Activated T-cell treated with anti-CD3 and anti-CD28 coated beads, Interleukin-2, amount 50 U/mL, for 72 hours (primary cell): ENCODE results near the gene DRC3. TPM values are rescaled to one million over a fixed set of nuclear protein-coding genes. Genes with fewer than 3 reads are reported as not detected.
A peak's percentile ranks its signal among the peaks of the same experiment; 100 is the strongest.

Experiments
- ATAC-seq, 2 donors: fragments of 150-1000 bp; cut with Tn5 transposase; replicated peaks in 1 of 2; 2 replicates each; pipeline ENCODE4 v1.10.0; 2021; ENCODE audit warnings: moderate library complexity in 2 of 2, mild to moderate bottlenecking in 1 of 2
- DNase-seq, 2 donors: peaks; one replicate each; pipeline ENCODE4 v3.0.0; 2021 to 2022; ENCODE audit warnings: mixed read lengths in 1 of 2
- H3K27ac Mint-ChIP-seq: one replicate; pipeline ENCODE4 v1.8.0; 2022; ENCODE audit warnings: mild to moderate bottlenecking, moderate library complexity, mixed read lengths
- H3K27me3 Mint-ChIP-seq: one replicate; pipeline ENCODE4 v1.8.0; 2022; ENCODE audit warnings: low read depth, mixed read lengths
- H3K36me3 Mint-ChIP-seq, 2 donors: one replicate each; pipeline ENCODE4 v1.8.0; 2022; ENCODE audit warnings: mixed read lengths in 2 of 2, mild to moderate bottlenecking in 1 of 2; ENCODE audit not compliant: insufficient read depth in 2 of 2
- H3K4me1 Mint-ChIP-seq: one replicate; pipeline ENCODE4 v1.8.0; 2022; ENCODE audit warnings: low read depth, mixed read lengths
- H3K4me3 Mint-ChIP-seq, 2 donors: one replicate each; pipeline ENCODE4 v1.8.0; 2022; ENCODE audit warnings: mild to moderate bottlenecking in 2 of 2, mixed read lengths in 2 of 2, moderate library complexity in 2 of 2
- H3K9me3 Mint-ChIP-seq, 2 donors: one replicate each; pipeline ENCODE4 v1.8.0; 2022; ENCODE audit warnings: mixed read lengths in 2 of 2
- total RNA-seq, 2 donors: library from RNA; stranded (reverse); gene quantifications; one replicate each; pipeline ENCODE4 v1.2.3, GENCODE V29; 2022

Gene DRC3
- total RNA-seq, 2 donors from 2014 or later = 0.39 to 0.43 TPM

DNA sequence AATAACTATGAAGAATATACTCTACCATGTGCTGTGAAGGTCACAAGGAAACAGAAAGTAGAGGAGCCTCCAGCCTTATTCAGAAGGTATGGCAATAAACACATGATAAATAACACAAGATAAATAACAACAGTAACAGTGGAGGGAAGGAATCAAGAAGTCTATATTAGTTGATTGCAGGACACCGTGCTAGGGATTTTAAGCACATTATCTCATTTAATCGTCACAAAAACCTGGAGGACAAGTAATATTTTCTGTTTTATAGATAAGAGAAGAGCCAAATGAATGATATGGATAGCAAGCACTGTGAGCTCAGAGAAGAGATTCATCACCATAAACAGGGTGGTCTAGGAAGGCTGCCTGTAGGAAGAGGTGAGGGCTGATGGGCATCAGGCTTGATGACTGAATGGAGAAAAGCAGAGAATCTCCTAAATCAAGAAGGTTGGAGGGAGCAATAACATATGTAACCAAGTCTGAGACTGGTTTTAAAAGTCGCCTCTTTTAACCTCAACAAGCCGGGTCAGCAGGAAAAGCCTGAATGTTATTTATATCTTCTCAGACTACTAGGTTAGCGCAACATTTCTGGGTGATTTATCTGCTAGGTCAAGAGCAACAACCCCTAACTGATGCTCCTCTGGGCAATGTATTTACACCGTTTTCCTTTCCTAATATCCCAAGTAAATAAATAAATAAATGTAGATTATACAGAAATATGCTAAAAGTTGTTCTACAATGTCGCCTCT is 8.8 kb upstream of the DRC3 start:
- no peak overlapping the region for H3K4me3 Mint-ChIP-seq
- no peaks in the 10 kb centered on the region for H3K27me3 Mint-ChIP-seq
- no peaks in the 10 kb centered on the region for H3K9me3 Mint-ChIP-seq

DNA sequence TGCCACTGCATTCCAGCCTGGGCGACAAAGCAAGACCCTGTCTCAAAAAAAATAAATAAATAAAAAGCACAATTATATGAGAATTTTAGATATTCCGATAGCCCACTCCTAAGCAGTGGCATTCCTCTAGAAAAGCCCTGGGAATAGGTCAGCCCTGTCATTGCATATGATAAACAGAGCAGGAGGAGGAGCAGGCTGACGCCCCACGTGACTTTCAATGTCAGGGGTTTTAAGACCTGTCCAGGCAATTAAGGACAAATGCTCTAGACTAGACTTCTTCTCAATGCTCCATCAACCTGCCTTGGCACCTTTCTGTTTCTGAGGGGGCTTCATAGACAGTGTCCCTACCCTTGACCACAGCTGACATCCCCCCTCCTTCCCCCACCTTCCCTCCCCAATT is 8.0 kb upstream of the DRC3 start:
- Mint-ChIP-seq H3K36me3 (no peaks in the 10 kb centered on the region), H3K4me3 (no peak overlapping the region), H3K27ac (no peak overlapping the region), H3K4me1 (peaks cover 74% of the 10 kb centered on the region), H3K27me3 (no peaks in the 10 kb centered on the region), H3K9me3 (no peaks in the 10 kb centered on the region)
- DNase-seq = no peak
- ATAC-seq = no peak

More for the DNA sequence above, 8.8 kb upstream of the DRC3 start:
- ATAC-seq (no peak), DNase-seq (no peak)
- Mint-ChIP-seq H3K4me1 (peaks cover 74% of the 10 kb centered on the region), H3K36me3 (no peaks in the 10 kb centered on the region), H3K27ac (peak overlapping the region; percentile 18)

DNA sequence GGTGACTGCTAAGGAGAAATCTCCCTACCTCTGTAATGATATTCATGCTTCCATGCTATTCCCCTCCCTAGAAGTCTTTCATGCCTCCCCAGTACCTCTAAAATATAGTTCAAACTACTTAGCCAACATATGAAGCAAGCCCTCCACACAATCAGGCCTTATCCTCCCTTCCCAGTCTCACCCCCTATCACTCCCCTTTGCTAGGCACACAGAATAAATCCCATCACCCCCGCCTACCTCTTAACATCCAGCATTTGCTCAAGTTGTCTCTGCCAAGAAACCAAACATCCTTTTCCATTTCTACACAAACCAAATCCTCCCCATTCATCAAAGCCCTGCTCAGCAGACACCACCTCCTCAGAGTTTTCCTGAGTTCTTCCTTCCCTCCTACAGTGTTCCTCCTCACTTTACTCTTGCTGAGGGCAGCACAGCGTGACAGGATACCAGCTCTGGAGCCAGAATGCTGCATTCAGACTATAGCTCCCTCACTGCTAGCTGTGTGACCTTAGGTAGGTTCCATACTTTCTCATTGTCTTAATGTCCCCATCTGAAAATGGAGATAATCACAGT is 7.4 kb upstream of the DRC3 start:
- no peaks in the 10 kb centered on the region for H3K36me3 Mint-ChIP-seq
- ATAC-seq (no peak), DNase-seq (no peak)
- H3K27ac Mint-ChIP-seq = no peak overlapping the region
- H3K4me3 Mint-ChIP-seq = peak overlapping the region in 1 of 2 donors; percentile 11
- H3K9me3 Mint-ChIP-seq = no peaks in the 10 kb centered on the region
- H3K27me3 Mint-ChIP-seq = no peaks in the 10 kb centered on the region
- H3K4me1 Mint-ChIP-seq = peaks cover 74% of the 10 kb centered on the region

DNA sequence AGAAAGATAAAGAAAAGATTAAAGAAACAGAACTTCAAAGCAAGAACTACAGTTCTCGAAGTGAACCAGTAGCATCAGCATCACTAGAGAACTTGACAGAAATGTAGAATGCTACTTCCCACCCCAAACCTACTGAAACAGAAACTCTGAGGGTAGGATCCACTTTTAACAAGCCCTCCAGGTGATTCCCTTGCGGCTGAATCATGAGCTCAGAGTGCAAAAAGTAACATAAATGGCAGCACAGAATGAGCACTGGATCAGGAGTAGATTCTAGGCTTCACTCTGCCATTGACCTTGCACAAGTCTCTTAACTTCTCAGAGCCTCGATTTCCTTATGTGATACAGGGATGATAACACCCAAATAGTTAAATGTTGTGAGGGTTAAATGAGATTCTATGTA is 6.3 kb upstream of the DRC3 start:
- Mint-ChIP-seq H3K9me3 (no peaks in the 10 kb centered on the region), H3K36me3 (no peaks in the 10 kb centered on the region), H3K4me3 (peak overlapping the region; percentile 52 to 80), H3K27me3 (no peaks in the 10 kb centered on the region), H3K27ac (peak overlapping the region; percentile 51), H3K4me1 (peaks cover 74% of the 10 kb centered on the region)
- ATAC-seq (peak; percentile 95 to 97), DNase-seq (peak; percentile 30 to 42)

DNA sequence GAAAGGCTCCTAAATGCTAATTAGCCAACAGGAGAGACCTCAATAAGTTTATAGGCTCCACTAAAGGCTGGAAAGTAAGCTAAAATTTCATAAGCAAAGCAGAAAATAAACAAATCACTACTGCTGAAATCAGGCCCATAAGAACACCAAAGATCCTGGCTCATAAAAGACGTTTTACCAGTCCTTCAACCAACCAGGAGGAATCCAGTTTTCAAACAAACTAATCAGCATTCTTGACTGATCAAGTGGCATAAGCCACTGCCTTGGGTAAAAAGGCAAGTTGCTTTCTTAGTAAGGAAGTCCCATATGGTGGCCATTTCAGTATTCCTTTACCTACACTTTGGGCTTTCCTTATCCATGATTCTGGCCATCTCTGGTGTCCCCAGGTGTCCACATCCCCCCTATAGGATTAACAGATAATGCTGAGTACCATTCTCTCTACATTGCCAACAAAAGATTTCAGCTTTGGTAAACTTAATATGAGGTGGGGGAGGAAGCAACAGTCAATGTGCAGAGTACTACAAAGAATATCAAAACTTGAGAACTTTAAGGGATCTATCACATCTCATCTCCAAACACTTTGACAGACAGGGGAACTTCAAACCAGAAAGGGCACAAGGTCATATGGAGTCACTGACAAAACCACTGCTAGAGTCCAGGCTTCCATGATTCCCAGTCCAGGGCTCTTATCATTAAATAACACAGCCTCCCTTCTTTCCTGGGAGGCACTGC is 1.8 kb upstream of the DRC3 start:
- H3K4me1 Mint-ChIP-seq = peaks cover 64% of the 10 kb centered on the region
- DNase-seq (no peak), ATAC-seq (no peak)
- H3K27me3 Mint-ChIP-seq = no peaks in the 10 kb centered on the region
- peaks cover 0 to 2% of the 10 kb centered on the region in 2 donors for H3K36me3 Mint-ChIP-seq
- H3K27ac Mint-ChIP-seq = no peak overlapping the region
- H3K4me3 Mint-ChIP-seq = peak overlapping the region; percentile 74 to 93
- no peaks in the 10 kb centered on the region for H3K9me3 Mint-ChIP-seq

DNA sequence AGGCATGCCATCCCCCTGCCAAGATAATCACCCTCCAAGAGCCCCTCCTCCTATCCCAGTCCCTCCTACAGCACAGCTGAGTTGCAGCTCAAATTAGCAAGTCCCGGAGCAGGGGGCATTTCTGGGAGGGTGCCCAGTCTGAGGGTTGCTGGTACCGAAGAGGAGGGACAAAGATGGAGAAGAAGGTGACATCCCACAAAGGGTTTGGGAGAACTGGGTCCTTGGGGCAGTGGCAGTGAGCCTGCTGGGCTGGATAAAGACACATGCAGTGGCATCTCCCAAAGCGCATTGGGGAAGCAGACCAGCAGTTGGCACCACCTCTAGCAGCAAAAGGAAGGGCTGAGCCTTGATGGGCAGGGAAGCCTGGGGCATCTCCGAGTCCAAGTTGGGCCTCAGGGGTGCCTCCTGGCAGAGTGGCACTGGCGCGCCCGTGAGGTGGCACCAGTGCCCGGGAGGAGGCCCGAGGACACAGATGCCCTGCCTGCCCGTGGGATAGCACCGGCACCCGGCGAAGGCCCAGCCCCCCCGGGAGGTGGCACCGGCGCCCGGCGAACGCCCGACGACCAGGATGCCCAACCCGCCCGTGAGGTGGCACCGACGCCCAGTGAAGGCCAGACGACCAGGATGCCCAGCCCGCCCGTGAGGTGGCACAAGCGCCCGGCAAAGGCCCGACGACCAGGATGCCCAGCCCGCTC is 1.1 kb upstream of the DRC3 start:
- Mint-ChIP-seq H3K4me1 (peaks cover 57% of the 10 kb centered on the region), H3K27ac (peak overlapping the region; percentile 61), H3K27me3 (no peaks in the 10 kb centered on the region)

DNA sequence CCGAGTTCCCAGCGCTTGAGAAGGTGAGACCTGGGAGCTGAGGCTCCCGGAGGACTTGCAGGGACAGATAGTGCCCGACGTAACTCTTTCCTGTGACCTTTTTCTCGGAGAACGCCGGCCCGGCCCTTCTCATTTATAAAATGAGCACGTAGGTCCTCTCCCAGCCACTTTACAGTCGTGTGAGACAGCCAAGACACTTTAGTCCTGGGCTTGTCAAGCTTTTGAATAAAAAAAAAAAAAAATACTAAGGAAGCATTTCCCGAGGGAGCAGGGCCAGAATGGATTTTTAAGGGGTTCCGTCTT is 241 bp downstream of the DRC3 start:
- H3K4me3 Mint-ChIP-seq = peak overlapping the region; percentile 91 to 93
- peak overlapping the region; percentile 78 for H3K27ac Mint-ChIP-seq
- H3K36me3 Mint-ChIP-seq = peaks cover 0 to 2% of the 10 kb centered on the region in 2 donors
- peaks cover 44% of the 10 kb centered on the region for H3K4me1 Mint-ChIP-seq
- no peaks in the 10 kb centered on the region for H3K27me3 Mint-ChIP-seq
- ATAC-seq (no peak), DNase-seq (no peak)
- H3K9me3 Mint-ChIP-seq = no peaks in the 10 kb centered on the region

More for the DNA sequence above, 1.1 kb upstream of the DRC3 start:
- Mint-ChIP-seq H3K4me3 (peak overlapping the region; percentile 91 to 93), H3K9me3 (no peaks in the 10 kb centered on the region), H3K36me3 (peaks cover 0 to 2% of the 10 kb centered on the region in 2 donors)
- ATAC-seq (no peak), DNase-seq (no peak)

DNA sequence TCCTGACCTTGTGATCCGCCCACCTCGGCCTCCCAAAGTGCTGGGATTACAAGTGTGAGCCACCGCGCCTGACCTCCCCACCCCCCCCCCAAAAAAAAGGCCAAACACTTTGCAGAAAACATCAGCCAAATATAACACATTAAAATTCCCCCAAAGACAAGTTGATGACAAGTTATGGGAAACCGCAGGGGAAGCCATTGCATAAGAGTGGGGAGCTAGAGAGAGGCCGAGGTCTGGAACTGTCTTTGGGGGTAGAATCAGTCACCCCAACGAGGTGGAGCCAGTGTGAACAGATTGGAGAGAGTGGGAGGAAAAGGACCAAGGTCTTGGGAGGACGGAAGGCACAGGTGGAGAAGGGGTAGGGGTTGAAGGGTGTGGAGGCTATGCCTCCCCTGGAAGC is 2.8 kb downstream of the DRC3 start:
- DNase-seq (no peak), ATAC-seq (no peak)
- Mint-ChIP-seq H3K4me1 (peaks cover 21% of the 10 kb centered on the region), H3K27ac (no peak overlapping the region), H3K27me3 (no peaks in the 10 kb centered on the region), H3K36me3 (peaks cover 0 to 2% of the 10 kb centered on the region in 2 donors), H3K4me3 (no peak overlapping the region), H3K9me3 (no peaks in the 10 kb centered on the region)

DNA sequence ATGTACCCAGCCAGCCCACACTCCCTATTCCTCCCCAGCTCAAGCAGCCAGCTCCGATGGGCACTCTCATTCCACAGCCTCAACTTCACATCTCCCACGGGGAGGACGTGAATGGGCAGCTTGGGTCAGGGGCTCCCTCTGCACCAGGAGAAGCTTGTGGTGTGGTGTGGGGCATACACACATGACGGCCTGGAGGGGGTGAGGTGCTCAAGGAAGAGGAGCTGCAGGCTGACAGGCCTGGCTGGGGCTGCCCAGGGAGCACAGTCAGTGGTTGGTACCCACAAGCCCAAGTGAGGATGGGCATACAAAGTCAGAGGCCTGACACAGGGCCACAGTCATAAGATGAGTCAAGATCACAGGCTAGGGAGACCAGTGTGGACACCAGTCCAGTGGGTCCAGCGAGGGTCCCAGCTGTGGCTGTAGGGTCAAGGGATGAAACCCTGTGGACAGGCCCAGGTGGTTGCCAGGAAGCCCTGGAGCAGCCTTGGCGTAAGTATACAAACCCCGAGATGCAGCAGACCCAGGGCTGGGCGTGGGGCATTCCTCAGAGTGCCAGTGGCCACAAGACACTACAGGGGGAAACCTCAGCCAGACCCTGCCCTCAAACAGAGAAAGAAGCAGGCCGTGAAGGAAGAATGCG is 4.4 kb downstream of the DRC3 start:
- Mint-ChIP-seq H3K36me3 (peaks cover 0 to 2% of the 10 kb centered on the region in 2 donors), H3K4me1 (peaks cover 11% of the 10 kb centered on the region), H3K9me3 (no peaks in the 10 kb centered on the region), H3K27me3 (no peaks in the 10 kb centered on the region), H3K27ac (no peak overlapping the region), H3K4me3 (no peak overlapping the region)
- DNase-seq (no peak), ATAC-seq (no peak)

DNA sequence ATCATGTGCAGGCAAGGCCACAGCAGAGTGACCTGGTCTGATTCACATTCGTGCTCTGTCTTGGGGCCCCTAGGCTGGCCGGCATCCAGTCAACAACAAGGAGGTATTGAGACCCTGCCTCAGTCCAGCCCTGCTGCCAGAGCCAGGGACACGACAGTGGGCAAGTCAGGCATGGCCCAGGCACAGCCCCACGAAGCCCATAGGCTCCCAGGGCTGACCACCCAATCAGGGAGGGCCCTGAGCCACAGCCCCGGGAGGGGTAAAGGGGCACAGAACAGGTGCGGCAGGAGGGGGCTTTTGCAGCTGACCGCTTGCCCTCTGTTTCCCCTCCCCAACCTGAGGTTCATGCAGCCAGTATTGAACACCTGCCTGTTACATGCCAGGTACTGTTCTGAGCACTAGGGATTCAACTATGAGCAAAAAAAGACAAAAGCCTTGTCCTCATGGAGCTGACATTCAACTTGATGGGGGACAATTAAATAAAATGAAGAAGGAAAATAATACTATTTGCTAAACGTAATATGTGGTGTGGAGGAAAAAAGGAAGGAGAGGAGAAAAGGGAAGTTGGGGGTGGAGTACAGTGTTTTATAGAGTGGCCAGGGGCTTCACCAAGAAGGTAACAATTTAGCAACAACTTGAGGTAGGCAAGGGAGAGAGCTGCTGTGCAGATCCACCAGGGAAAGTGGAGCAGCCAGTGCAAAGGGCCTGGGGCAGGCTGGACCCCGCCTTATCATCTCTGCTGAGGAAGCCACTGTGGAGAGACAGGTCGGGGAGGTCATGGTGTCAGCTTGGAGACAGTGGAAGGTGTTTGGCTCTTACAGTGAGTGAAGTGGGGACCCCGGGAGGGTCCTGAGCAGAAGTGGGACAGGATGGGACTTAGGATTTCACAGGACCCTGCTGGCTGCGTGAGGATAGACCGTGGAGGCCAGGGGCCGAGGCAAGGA is 6.1 kb downstream of the DRC3 start:
- Mint-ChIP-seq H3K27ac (no peak overlapping the region), H3K9me3 (no peaks in the 10 kb centered on the region), H3K4me3 (no peak overlapping the region), H3K27me3 (no peaks in the 10 kb centered on the region), H3K4me1 (peaks cover 5% of the 10 kb centered on the region), H3K36me3 (no peaks in the 10 kb centered on the region)
- DNase-seq (no peak), ATAC-seq (no peak)

DNA sequence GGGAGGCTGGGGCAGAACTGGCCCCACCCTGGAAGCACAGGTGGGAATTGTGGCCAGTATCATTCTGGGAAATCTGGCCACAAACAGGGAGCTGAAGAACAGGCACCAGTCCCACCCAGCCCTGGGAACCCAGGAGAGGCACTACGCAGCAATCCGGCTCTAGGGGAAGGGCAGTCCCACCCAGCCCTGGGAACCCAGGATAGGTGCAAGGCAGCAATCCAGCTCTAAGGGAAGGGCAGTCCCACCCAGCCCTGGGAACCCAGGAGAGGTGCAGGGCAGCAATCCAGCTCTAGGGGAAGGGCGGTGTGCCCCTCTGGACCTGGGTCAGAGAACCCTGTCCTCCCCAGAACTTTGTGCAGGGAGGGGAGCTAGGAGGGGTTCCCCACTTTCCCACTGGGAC is 7.1 kb downstream of the DRC3 start:
- H3K4me3 Mint-ChIP-seq = no peak overlapping the region
- H3K36me3 Mint-ChIP-seq = no peaks in the 10 kb centered on the region
- H3K27me3 Mint-ChIP-seq = no peaks in the 10 kb centered on the region
- DNase-seq (no peak), ATAC-seq (no peak)
- H3K9me3 Mint-ChIP-seq = no peaks in the 10 kb centered on the region
- no peak overlapping the region for H3K27ac Mint-ChIP-seq
- H3K4me1 Mint-ChIP-seq = peaks cover 5% of the 10 kb centered on the region

DNA sequence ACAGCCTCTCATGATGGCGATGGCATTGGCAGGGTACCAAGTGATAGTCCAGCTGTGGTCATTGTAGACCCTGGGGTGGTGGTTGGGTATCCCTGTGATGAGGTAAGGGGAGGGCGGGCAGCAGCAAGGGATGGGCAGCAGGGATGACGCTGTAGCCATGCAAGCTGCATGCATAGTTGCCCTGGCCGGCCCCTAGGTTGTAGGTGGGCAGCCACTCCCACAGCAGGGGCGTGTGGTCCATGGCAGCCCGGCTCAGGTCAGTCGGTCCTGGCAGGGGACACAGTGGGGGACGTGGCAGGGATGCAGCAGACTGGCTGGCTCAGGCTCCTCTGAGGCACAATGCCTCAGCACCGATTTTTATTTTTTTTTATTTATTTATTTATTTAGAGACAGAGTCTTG is 8.7 kb downstream of the DRC3 start:
- H3K9me3 Mint-ChIP-seq = no peaks in the 10 kb centered on the region
- no peak overlapping the region for H3K27ac Mint-ChIP-seq
- no peaks in the 10 kb centered on the region for H3K27me3 Mint-ChIP-seq
- no peak for DNase-seq
- H3K4me1 Mint-ChIP-seq = no peaks in the 10 kb centered on the region
- ATAC-seq = no peak
- no peak overlapping the region for H3K4me3 Mint-ChIP-seq
- H3K36me3 Mint-ChIP-seq = no peaks in the 10 kb centered on the region
